Astrocyte (in vitro differentiated cells and primary cell): Measurements from ENCODE around the gene CXorf65. TPM values are rescaled to one million over a fixed set of nuclear protein-coding genes. Genes with fewer than 3 reads are reported as not detected.

Source experiments
- DNase-seq: peaks from one replicate; pipeline ENCODE4 v3.0.0-alpha.2; 2010; ENCODE audit warnings: low read depth
- FAIRE-seq: peaks from 2 replicates; lab custom pipeline; 2011; peaks lifted over from hg19 to GRCh38; lab: Jason Lieb, UNC
- H2AFZ ChIP-seq: 2 replicates; pipeline ENCODE4 v1.6.0; 2012; ENCODE audit warnings: low read depth, low read length, inconsistent platforms
- H3K27ac ChIP-seq: 2 replicates; pipeline ENCODE4 v1.5.1; 2011; ENCODE audit warnings: low read depth, low read length, inconsistent platforms
- H3K27me3 ChIP-seq: 2 replicates; pipeline ENCODE4 v1.6.0; 2011; ENCODE audit warnings: low read length, inconsistent platforms; ENCODE audit not compliant: insufficient read depth
- H3K36me3 ChIP-seq: 2 replicates; pipeline ENCODE4 v1.5.1; 2011; ENCODE audit warnings: low read length, inconsistent platforms; ENCODE audit not compliant: insufficient read depth
- H3K4me1 ChIP-seq: 2 replicates; pipeline ENCODE4 v1.5.1; 2011; ENCODE audit warnings: low read length, inconsistent platforms; ENCODE audit not compliant: insufficient read depth
- H3K4me2 ChIP-seq: 2 replicates; pipeline ENCODE4 v1.6.0; 2012; ENCODE audit warnings: low read length, inconsistent platforms
- H3K4me3 ChIP-seq: 2 replicates; pipeline ENCODE4 v1.5.1; 2011; ENCODE audit warnings: low read depth, mild to moderate bottlenecking, low read length, inconsistent platforms; ENCODE audit not compliant: insufficient read depth
- H3K79me2 ChIP-seq: 2 replicates; pipeline ENCODE4 v1.6.0; 2012; ENCODE audit warnings: mild to moderate bottlenecking, low read length, inconsistent platforms; ENCODE audit not compliant: insufficient read depth
- H3K9ac ChIP-seq: 2 replicates; pipeline ENCODE4 v1.6.0; 2012; ENCODE audit warnings: mild to moderate bottlenecking, low read length, inconsistent platforms
- H3K9me3 ChIP-seq: 2 replicates; pipeline ENCODE4 v1.5.1; 2012; ENCODE audit warnings: low read depth, mild to moderate bottlenecking, low read length, inconsistent platforms; ENCODE audit not compliant: insufficient read depth
- H4K20me1 ChIP-seq: 2 replicates; pipeline ENCODE4 v1.6.0; 2012; ENCODE audit warnings: low read length, inconsistent platforms; ENCODE audit not compliant: insufficient read depth
- H3K27ac Mint-ChIP-seq: one replicate; pipeline ENCODE4 v1.8.0; 2021; ENCODE audit warnings: mild to moderate bottlenecking, mixed read lengths; ENCODE audit not compliant: unreplicated experiment
- H3K27me3 Mint-ChIP-seq: one replicate; pipeline ENCODE4 v1.8.0; 2021; ENCODE audit warnings: low read depth, mixed read lengths; ENCODE audit not compliant: unreplicated experiment
- H3K36me3 Mint-ChIP-seq: one replicate; pipeline ENCODE4 v1.8.0; 2021; ENCODE audit warnings: low read depth, mixed read lengths; ENCODE audit not compliant: unreplicated experiment
- H3K4me1 Mint-ChIP-seq: one replicate; pipeline ENCODE4 v1.8.0; 2021; ENCODE audit warnings: low read depth, mixed read lengths; ENCODE audit not compliant: unreplicated experiment
- H3K4me3 Mint-ChIP-seq: one replicate; pipeline ENCODE4 v1.8.0; 2021; ENCODE audit warnings: mild to moderate bottlenecking, moderate library complexity, mixed read lengths; ENCODE audit not compliant: unreplicated experiment
- H3K9me3 Mint-ChIP-seq: one replicate; pipeline ENCODE4 v1.8.0; 2021; ENCODE audit warnings: mild to moderate bottlenecking, mixed read lengths; ENCODE audit not compliant: unreplicated experiment
- EZH2 ChIP-seq: IDR thresholded peaks from 2 replicates; pipeline ENCODE4 v1.6.1; 2012; ENCODE audit warnings: mild to moderate bottlenecking, low read length, inconsistent platforms; ENCODE audit not compliant: insufficient read depth
- total RNA-seq: library from RNA; stranded (reverse); gene quantifications from 2 replicates; pipeline ENCODE4 v1.2.1, GENCODE V29; 2021
- TF ChIP-seq, protein P1 (sequence below): IDR thresholded peaks from 2 replicates; pipeline ENCODE4 v1.5.1; 2011; ENCODE audit warnings: low read depth, mild to moderate bottlenecking, inconsistent platforms, low read length, moderate library complexity; ENCODE audit not compliant: insufficient read depth

CXorf65 gene
- total RNA-seq, 1 donor from 2014 or later, result not detected

DNA sequence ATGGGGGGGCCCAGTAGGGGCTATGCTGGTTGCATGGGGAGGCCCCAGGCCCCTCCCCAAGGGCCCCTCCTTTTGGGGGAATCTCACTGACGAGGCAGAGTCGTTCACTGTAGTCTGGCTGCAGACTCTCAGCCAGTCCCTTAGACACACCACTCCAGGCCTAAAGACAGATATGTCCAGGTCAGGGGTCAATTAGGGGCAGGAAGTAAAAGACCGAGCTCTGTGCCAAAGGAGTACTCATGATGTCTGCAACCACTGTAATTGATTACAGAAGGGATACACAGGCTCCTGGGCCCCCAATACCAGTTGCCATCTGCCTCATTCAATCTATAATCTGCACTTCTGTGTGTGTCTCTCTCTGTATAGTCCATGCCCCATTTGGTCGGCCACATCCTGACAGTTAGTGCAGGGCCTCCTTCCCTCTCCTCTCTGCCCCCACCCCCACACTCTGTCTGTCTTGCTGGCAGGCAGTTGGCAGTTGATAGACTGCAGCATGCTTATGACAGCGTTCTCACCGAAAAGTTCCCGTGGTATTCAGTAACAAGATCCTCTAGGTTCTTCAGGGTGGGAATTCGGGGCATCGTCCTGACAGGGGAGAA is 1.3 kb upstream of the CXorf65 start:
- no peaks in the 10 kb centered on the region for H3K36me3 Mint-ChIP-seq
- Histone ChIP-seq H3K36me3 (no peaks in the 10 kb centered on the region), H3K4me3 (no peak overlapping the region), H3K79me2 (no peaks in the 10 kb centered on the region), H3K4me2 (no peak overlapping the region), H3K27ac (no peak overlapping the region), H3K9me3 (no peaks in the 10 kb centered on the region), H3K9ac (no peak overlapping the region), H3K27me3 (no peaks in the 10 kb centered on the region), H4K20me1 (no peaks in the 10 kb centered on the region), H3K4me1 (no peaks in the 10 kb centered on the region), H2AFZ (no peak overlapping the region)
- no peak overlapping the region for H3K4me3 Mint-ChIP-seq
- DNase-seq, result no peak
- FAIRE-seq, result no peak
- H3K9me3 Mint-ChIP-seq, result no peaks in the 10 kb centered on the region
- H3K4me1 Mint-ChIP-seq, result peaks cover 30% of the 10 kb centered on the region
- H3K27me3 Mint-ChIP-seq, result peaks cover 2% of the 10 kb centered on the region
- H3K27ac Mint-ChIP-seq, result no peak overlapping the region
- no peak for TF ChIP-seq EZH2
- TF ChIP-seq, protein P1, sequence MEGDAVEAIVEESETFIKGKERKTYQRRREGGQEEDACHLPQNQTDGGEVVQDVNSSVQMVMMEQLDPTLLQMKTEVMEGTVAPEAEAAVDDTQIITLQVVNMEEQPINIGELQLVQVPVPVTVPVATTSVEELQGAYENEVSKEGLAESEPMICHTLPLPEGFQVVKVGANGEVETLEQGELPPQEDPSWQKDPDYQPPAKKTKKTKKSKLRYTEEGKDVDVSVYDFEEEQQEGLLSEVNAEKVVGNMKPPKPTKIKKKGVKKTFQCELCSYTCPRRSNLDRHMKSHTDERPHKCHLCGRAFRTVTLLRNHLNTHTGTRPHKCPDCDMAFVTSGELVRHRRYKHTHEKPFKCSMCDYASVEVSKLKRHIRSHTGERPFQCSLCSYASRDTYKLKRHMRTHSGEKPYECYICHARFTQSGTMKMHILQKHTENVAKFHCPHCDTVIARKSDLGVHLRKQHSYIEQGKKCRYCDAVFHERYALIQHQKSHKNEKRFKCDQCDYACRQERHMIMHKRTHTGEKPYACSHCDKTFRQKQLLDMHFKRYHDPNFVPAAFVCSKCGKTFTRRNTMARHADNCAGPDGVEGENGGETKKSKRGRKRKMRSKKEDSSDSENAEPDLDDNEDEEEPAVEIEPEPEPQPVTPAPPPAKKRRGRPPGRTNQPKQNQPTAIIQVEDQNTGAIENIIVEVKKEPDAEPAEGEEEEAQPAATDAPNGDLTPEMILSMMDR, result no peak

DNA sequence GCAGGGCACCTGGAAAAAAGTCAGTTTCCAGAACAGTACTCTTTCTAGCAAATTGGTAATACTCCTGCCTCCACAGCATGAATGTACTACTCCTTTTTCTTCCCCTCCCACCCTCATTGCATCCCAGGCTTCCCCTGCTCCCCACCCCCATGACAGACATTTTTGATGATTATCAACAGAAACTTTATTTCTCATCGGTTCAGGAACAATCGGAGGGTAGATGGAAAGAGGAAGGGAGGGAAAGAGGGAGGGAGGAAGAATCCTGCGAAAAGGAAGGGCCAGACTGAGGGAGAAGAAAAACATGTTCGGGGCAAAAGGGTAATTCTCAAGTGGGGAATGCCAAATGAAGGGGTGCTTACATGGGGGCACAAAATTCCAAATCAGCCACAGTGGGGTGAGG is 705 bp upstream of the CXorf65 start:
- H3K27ac Mint-ChIP-seq, result no peak overlapping the region
- no peaks in the 10 kb centered on the region for H3K27me3 ChIP-seq
- DNase-seq (no peak), FAIRE-seq (no peak)
- peaks cover 36% of the 10 kb centered on the region for H3K4me1 Mint-ChIP-seq
- no peak overlapping the region for H3K4me3 Mint-ChIP-seq
- no peaks in the 10 kb centered on the region for H3K36me3 Mint-ChIP-seq
- H3K27ac ChIP-seq, result no peak overlapping the region
- no peaks in the 10 kb centered on the region for H3K9me3 ChIP-seq
- no peak overlapping the region for H2AFZ ChIP-seq
- H3K4me3 ChIP-seq, result no peak overlapping the region
- H3K79me2 ChIP-seq, result no peaks in the 10 kb centered on the region
- H3K9me3 Mint-ChIP-seq, result no peaks in the 10 kb centered on the region
- H3K4me2 ChIP-seq, result no peak overlapping the region
- H3K9ac ChIP-seq, result no peak overlapping the region
- TF ChIP-seq EZH2, result no peak
- TF ChIP-seq, protein P1, result no peak
- peaks cover 2% of the 10 kb centered on the region for H3K27me3 Mint-ChIP-seq
- H4K20me1 ChIP-seq, result no peaks in the 10 kb centered on the region
- no peaks in the 10 kb centered on the region for H3K4me1 ChIP-seq
- no peaks in the 10 kb centered on the region for H3K36me3 ChIP-seq

DNA sequence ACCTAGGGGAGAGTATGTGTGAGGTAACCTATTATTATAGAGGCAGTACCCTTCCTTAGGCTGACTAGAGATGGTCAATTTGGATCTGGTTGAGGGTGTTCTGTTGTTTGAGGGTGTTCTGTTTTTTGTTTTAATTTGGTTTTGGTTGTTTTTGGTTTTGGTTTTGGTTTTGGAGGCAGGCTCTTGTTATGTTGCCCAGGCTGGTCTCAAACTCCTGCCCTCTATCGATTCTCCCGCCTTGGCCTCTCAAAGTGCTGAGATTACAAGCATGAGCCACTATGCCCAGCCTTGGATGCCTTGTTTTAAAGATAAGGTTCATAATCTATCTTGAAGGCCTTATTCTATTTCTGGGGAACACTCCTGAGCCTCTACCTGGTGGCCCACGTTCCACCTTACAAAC is 912 bp downstream of the CXorf65 start:
- H3K4me1 Mint-ChIP-seq, result peaks cover 34% of the 10 kb centered on the region
- no peaks in the 10 kb centered on the region for H3K36me3 ChIP-seq
- H3K4me1 ChIP-seq, result no peaks in the 10 kb centered on the region
- no peak overlapping the region for H2AFZ ChIP-seq
- DNase-seq (no peak), FAIRE-seq (no peak)
- H3K27ac Mint-ChIP-seq, result no peak overlapping the region
- H3K27ac ChIP-seq, result no peak overlapping the region
- H3K27me3 Mint-ChIP-seq, result no peaks in the 10 kb centered on the region
- H3K4me2 ChIP-seq, result no peak overlapping the region
- no peaks in the 10 kb centered on the region for H3K79me2 ChIP-seq
- H3K9me3 ChIP-seq, result no peaks in the 10 kb centered on the region
- H3K36me3 Mint-ChIP-seq, result no peaks in the 10 kb centered on the region
- no peak overlapping the region for H3K4me3 Mint-ChIP-seq
- no peaks in the 10 kb centered on the region for H3K9me3 Mint-ChIP-seq
- H3K4me3 ChIP-seq, result no peak overlapping the region
- no peaks in the 10 kb centered on the region for H3K27me3 ChIP-seq
- TF ChIP-seq EZH2, result no peak
- TF ChIP-seq, protein P1, result no peak
- H3K9ac ChIP-seq, result no peak overlapping the region
- no peaks in the 10 kb centered on the region for H4K20me1 ChIP-seq
